ENCODE measurements around the gene CPLX4.

DNA sequence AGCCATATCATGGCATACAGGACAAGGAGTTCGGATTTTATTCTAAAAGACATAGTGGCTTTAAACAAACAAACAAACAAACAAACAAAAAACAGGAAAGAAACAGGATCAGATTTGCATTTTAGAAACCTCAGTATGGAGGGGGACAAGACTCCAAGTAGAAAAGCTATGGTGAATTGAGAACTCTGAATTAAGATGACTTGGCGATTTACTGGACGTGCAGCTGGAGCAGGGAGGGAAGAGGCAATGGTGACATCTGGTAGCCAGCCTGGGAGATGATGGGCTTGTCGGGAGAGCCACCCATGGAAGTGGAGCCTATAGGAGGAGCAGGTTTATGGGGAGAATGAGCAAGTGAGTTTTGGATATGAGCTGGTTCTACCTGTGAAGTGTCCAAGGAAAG lies 13.2 kb downstream of the CPLX4 start:
- TF ChIP-seq CTCF (IDR thresholded peaks at IDR 0.05) (no peak), MAX (IDR thresholded peaks at IDR 0.05; ENCODE audit: low read depth) (no peak), FOXJ3 (CRISPR knock-in tag; IDR thresholded peaks at IDR 0.05) (no peak), REST (IDR thresholded peaks at IDR 0.05; ENCODE audit: low read depth, low read length) (no peak), TEAD4 (IDR thresholded peaks at IDR 0.05; ENCODE audit: borderline replicate concordance, insufficient read depth) (no peak), NFIC (IDR thresholded peaks at IDR 0.05; ENCODE audit: borderline replicate concordance) (no peak), EZH2phosphoT487 (IDR thresholded peaks at IDR 0.05; ENCODE audit: borderline replicate concordance, low read depth) (no peak), CHD2 (IDR thresholded peaks at IDR 0.05; ENCODE audit: low read length, partially characterized antibody) (no peak), FOXM1 (IDR thresholded peaks at IDR 0.05; ENCODE audit: low read depth) (no peak), POLR2AphosphoS5 (IDR thresholded peaks at IDR 0.05; ENCODE audit: low read depth, low read length) (no peak), EP300 (IDR thresholded peaks at IDR 0.05; ENCODE audit: borderline replicate concordance in 1 of 2, low read depth in 1 of 2, low read length in 1 of 2) (no peak), SMC3 (IDR thresholded peaks at IDR 0.05; ENCODE audit: low read depth, low read length) (no peak)
- TF ChIP-seq, protein P1, sequence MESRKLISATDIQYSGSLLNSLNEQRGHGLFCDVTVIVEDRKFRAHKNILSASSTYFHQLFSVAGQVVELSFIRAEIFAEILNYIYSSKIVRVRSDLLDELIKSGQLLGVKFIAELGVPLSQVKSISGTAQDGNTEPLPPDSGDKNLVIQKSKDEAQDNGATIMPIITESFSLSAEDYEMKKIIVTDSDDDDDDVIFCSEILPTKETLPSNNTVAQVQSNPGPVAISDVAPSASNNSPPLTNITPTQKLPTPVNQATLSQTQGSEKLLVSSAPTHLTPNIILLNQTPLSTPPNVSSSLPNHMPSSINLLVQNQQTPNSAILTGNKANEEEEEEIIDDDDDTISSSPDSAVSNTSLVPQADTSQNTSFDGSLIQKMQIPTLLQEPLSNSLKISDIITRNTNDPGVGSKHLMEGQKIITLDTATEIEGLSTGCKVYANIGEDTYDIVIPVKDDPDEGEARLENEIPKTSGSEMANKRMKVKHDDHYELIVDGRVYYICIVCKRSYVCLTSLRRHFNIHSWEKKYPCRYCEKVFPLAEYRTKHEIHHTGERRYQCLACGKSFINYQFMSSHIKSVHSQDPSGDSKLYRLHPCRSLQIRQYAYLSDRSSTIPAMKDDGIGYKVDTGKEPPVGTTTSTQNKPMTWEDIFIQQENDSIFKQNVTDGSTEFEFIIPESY (IDR thresholded peaks at IDR 0.05; ENCODE audit: borderline replicate concordance, low read depth) = no peak

Measured in SK-N-SH (cell line).